ENCODE data around the gene SVOP. TPM values are rescaled to one million over a fixed set of nuclear protein-coding genes. Genes with fewer than 3 reads are reported as not detected.

The SVOP gene
- total and polyA plus RNA-seq, 2 of the 8 experiments (the other 6 are each of a cell fraction or from before 2014, with no cell fraction given): 0.06 TPM; not detected in 1

DNA sequence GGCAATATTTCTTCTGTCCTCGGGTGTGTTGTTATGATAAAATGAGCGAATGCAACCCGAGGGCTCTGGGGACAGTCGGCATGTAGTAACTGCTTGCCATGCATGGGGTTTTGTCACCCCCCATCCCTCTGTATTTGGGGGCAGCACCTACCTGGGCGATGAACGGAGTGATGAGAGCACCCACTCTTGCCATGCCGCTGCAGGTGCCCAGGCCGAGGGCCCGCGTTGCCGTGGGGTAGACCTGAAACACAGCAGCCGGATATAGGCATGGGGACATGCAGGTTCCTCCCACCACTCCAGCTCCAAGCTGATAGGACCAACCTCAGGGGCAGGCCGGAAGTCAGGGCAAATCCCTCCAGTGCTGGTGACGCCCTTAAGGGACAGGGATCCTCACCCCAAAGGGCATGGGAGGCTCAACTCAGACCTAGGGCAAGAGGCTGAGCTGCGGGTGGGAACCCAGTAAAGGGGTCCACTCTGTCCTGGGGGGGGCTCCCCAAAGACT is 105.2 kb downstream of the SVOP start (continued):
- TF ChIP-seq CTCF (IDR thresholded peaks at IDR 0.05; ENCODE audit: control extremely low read depth in 1 of 3, insufficient read depth in 1 of 3, low read depth in 1 of 3, low read length in 3 of 3): no peak
